ENCODE measurements around the gene SMYD3.

SMYD3 gene

DNA sequence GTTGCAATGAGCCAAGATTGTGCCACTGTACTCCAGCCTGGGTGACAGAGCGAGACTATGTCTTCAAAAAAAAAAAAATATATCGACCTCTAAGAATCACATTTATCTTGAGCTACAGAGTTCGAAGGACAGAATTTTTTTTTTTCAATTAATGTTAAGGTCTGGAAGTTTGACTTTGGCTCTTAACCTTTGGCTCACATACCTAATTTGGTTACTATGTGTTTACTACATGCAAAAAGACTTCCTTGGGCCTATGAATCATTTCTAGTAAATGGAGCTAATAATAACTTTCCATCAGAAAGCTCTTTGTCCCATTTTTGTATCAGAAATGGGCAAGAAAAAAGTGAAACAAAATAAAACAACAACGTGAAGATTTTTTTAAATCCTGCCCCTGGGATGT, 351.2 kb downstream of the SMYD3 start:
- Mint-ChIP-seq H3K36me3 (ENCODE audit: low read depth) (no peaks in the 10 kb centered on the region), H3K4me3 (no peak overlapping the region), H3K27me3 (ENCODE audit: low read depth) (no peaks in the 10 kb centered on the region), H3K27ac (no peak overlapping the region), H3K4me1 (ENCODE audit: low read depth) (no peaks in the 10 kb centered on the region), H3K9me3 (no peaks in the 10 kb centered on the region)

DNA sequence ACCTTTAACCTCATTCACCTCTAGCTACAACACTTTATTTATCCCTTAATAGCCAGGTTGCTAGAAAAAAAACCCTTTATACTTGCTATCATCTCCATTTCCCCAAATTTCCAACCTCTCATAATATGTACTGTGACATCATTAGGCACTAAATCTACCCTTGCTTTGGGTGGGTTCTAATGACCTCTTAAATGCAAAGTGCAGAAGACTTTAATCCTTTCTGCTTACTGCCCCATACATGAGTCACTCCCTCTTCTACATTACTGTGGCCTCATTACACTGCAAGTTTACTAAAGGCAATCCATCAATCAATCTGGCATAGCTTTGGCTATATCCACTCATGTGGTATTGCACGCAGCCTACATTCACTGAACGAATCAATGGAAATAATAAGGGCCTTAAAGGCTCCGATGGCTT, 353.3 kb downstream of the SMYD3 start:
- Mint-ChIP-seq H3K36me3 (ENCODE audit: low read depth) (no peaks in the 10 kb centered on the region), H3K27ac (no peak overlapping the region), H3K4me3 (no peak overlapping the region), H3K27me3 (ENCODE audit: low read depth) (no peaks in the 10 kb centered on the region), H3K9me3 (no peaks in the 10 kb centered on the region), H3K4me1 (ENCODE audit: low read depth) (no peaks in the 10 kb centered on the region)

DNA sequence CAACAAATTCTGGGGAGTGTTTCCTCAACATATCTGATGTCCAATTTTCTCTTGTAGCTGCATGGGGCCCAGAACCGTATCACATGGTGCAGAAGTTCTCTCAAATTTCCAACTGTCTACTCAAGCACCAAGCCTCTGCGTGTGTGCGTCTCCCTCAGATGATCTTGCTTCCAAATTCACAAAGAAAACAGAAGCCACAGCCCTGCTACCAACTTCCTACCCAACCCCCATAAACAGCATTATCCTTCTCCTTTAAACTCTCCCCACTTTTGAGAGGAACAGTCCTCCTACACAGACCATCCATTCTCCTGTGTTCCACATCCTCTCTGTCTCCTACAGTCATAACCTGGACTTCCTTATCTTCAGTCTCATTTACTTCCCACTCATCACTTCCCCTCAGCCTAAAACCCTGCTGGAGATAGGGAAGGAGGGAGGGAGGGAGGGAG, 354.1 kb downstream of the SMYD3 start:
- no peaks in the 10 kb centered on the region for H3K27me3 Mint-ChIP-seq (ENCODE audit: low read depth)
- H3K27ac Mint-ChIP-seq: no peak overlapping the region
- H3K36me3 Mint-ChIP-seq (ENCODE audit: low read depth): no peaks in the 10 kb centered on the region
- no peaks in the 10 kb centered on the region for H3K4me1 Mint-ChIP-seq (ENCODE audit: low read depth)
- H3K9me3 Mint-ChIP-seq: peaks cover 3% of the 10 kb centered on the region
- H3K4me3 Mint-ChIP-seq: no peak overlapping the region

DNA sequence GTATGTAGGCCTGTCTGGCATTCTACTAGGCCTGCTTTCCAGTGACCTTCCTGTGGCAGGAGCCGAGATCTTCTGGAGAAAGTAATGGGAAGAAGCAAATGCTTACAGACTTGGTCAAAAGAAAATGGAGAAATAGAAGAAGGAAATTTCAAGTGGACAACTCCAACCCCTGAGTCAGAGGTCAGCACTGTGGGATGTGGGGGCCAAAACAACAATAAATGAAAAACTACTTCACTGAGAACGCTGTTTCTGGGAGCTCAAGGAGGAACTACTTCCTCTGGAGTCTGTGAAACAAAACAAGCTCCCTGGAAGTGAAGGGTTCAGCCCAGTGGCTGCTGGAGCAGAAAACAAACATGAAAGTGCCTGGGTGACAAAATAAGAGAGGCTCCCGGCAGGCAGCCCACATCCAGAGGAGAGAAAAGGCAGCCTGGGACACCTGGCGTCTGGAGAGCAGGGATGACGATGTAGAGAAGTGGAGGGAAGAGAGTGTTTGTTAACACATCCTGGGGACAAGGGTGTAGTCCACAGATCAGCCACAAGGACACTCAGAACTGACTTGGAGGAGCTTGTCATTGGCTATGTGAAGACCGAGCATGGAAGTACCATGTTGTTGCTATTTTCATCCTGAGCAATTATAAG, 355.2 kb downstream of the SMYD3 start:
- H3K4me3 Mint-ChIP-seq: no peak overlapping the region
- no peak overlapping the region for H3K27ac Mint-ChIP-seq
- no peaks in the 10 kb centered on the region for H3K27me3 Mint-ChIP-seq (ENCODE audit: low read depth)
- H3K9me3 Mint-ChIP-seq: peaks cover 3% of the 10 kb centered on the region
- H3K36me3 Mint-ChIP-seq (ENCODE audit: low read depth): no peaks in the 10 kb centered on the region
- H3K4me1 Mint-ChIP-seq (ENCODE audit: low read depth): no peaks in the 10 kb centered on the region

DNA sequence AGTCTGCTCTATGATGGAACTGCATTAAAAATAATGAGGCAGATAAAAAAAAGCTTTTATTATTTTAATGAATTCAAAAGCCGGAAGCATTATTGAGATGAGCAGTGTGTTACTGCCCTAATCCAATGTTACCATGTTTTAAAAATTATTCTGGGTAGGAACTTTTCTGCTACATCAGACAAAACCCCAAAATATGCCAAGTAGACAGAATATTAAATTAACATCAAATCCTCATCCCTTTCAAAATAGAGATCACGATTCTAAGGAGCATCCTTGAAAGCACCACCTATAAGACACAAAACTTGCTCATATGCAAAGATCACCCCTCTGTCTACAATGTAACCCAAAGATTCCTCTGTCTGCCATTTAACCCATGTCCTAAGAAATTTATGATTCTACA, 357.5 kb downstream of the SMYD3 start:
- Mint-ChIP-seq H3K4me3 (no peak overlapping the region), H3K9me3 (peaks cover 6% of the 10 kb centered on the region), H3K27me3 (ENCODE audit: low read depth) (no peaks in the 10 kb centered on the region), H3K27ac (no peak overlapping the region), H3K4me1 (ENCODE audit: low read depth) (no peaks in the 10 kb centered on the region), H3K36me3 (ENCODE audit: low read depth) (peaks cover 3% of the 10 kb centered on the region)

DNA sequence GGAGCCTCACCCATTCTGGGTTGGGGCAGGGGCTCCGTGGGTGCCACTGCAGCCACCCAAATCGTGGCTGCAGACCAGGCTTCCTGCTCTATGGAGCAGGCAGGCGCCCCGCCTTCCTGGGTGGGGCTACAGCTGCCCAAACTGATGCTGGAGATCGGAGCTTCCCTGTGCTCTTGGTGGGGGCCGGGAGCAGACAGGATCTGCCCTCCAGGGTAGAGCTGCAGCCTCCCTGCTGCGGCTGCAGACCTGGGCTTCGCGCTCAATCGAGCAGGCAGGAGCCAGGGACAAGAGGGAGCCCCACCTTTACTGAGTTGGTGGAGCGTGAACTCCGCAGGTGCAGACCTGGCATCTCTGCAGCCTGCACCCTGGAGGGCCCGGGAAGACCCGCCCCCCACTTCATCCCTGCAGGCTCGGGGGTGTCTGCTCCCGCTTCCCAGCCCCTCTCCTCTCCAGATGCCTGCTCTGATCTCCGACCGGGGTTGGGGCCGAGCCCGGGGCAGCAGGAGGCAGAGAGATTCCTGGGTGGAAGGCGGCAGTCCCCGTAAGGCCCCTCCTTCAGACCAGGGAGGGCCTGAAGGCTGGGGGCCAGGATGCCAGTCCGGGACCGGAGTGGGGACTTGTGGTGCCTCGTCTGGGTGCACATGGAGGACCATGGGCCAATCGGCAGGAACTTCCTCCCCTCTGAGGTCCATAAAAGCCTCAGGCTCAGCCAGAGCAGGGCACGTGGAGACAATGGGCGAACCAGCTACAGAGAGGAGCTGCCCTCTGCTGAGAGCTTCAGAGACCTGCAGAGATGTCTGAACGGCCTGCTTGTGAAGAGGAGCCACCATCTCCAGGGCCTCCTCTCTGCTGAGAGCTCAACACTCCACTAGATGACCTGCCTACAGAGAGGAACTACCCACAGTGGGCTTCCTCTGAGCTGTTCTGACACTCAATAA, 359.3 kb downstream of the SMYD3 start:
- no peaks in the 10 kb centered on the region for H3K27me3 Mint-ChIP-seq (ENCODE audit: low read depth)

DNA sequence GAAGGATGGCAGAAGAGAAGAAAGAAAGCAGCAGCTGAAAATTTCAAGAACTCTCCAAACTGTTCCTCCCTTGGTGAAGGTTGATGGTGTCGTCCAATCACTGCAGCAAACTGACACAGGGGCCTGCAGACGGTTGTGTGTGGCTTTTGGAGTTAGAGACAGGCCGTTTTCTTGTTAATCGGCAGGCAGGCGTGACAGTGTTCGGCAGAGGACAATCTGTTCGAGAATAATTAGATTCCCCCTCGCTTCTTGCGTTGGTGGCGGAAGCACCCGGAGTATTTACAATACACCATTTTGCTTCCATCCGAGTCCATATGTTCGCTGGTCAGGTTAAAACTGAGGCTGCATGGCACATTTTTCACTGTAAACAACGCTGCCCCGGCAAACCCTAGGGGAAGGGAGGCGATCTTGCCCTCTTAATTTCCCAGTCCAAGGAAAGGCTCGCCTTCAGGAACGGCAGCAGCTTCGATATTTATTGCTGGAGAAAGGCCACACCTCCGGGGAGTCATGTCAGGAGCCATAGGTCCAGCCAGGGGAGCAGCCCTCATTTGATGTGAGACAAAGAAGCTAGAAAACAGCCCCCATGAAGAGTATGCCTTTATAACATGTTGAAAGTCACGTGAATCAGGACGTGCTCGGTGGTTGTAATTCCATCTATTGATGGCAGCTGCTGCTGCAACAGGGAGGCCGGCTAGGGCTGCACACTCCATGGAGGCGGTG, 360.1 kb downstream of the SMYD3 start:
- peaks cover 6% of the 10 kb centered on the region for H3K9me3 Mint-ChIP-seq
- no peak overlapping the region for H3K27ac Mint-ChIP-seq
- H3K4me3 Mint-ChIP-seq: no peak overlapping the region
- peaks cover 3% of the 10 kb centered on the region for H3K36me3 Mint-ChIP-seq (ENCODE audit: low read depth)
- no peaks in the 10 kb centered on the region for H3K27me3 Mint-ChIP-seq (ENCODE audit: low read depth)
- no peaks in the 10 kb centered on the region for H3K4me1 Mint-ChIP-seq (ENCODE audit: low read depth)

More for the DNA sequence above, 359.3 kb downstream of the SMYD3 start:
- Mint-ChIP-seq H3K36me3 (ENCODE audit: low read depth) (peaks cover 3% of the 10 kb centered on the region), H3K27ac (no peak overlapping the region), H3K9me3 (peaks cover 6% of the 10 kb centered on the region), H3K4me1 (ENCODE audit: low read depth) (no peaks in the 10 kb centered on the region), H3K4me3 (no peak overlapping the region)

DNA sequence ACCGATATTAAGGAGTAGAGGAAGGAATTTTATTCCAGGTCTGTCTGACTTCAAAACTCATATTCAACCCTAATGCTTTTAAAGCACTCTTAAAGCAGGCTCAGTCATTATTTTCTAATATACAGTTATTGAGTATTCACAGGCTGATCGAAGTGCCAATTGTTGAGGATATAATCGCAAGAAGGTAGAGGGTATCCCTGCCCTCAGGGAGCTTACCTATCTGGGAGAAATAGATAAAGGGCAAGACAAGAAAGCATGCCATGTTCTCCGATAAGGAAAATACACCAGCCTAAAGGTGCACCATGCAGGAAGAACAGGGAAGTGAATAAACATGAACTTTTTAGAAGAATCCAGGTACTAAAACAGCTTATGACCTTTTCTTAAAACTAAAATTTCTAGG, 361.2 kb downstream of the SMYD3 start:
- H3K4me3 Mint-ChIP-seq: no peak overlapping the region
- no peak overlapping the region for H3K27ac Mint-ChIP-seq
- no peaks in the 10 kb centered on the region for H3K4me1 Mint-ChIP-seq (ENCODE audit: low read depth)
- H3K27me3 Mint-ChIP-seq (ENCODE audit: low read depth): no peaks in the 10 kb centered on the region
- H3K36me3 Mint-ChIP-seq (ENCODE audit: low read depth): peaks cover 3% of the 10 kb centered on the region
- peaks cover 6% of the 10 kb centered on the region for H3K9me3 Mint-ChIP-seq

DNA sequence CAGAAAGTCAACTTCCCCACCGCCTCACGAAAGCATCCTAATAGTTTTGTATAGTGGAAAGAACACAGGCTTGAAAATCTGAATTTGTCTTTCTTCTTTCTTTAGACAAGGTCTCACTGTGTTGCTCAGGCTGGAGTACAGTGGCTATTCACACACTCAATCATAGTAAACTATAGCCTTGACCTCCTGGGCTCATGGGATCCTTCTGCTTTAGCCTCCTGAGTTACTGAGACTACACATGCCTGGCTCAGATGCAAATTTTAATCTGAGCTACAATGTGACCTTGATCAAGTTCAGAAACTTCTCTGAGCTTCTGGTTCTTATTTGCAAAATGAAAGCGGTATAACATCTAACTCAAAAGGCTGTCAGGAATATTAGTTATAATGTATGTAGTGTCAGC, 362.1 kb downstream of the SMYD3 start:
- no peaks in the 10 kb centered on the region for H3K4me1 Mint-ChIP-seq (ENCODE audit: low read depth)
- H3K27ac Mint-ChIP-seq: no peak overlapping the region
- no peak overlapping the region for H3K4me3 Mint-ChIP-seq
- H3K9me3 Mint-ChIP-seq: peaks cover 6% of the 10 kb centered on the region
- no peaks in the 10 kb centered on the region for H3K27me3 Mint-ChIP-seq (ENCODE audit: low read depth)
- peaks cover 3% of the 10 kb centered on the region for H3K36me3 Mint-ChIP-seq (ENCODE audit: low read depth)

DNA sequence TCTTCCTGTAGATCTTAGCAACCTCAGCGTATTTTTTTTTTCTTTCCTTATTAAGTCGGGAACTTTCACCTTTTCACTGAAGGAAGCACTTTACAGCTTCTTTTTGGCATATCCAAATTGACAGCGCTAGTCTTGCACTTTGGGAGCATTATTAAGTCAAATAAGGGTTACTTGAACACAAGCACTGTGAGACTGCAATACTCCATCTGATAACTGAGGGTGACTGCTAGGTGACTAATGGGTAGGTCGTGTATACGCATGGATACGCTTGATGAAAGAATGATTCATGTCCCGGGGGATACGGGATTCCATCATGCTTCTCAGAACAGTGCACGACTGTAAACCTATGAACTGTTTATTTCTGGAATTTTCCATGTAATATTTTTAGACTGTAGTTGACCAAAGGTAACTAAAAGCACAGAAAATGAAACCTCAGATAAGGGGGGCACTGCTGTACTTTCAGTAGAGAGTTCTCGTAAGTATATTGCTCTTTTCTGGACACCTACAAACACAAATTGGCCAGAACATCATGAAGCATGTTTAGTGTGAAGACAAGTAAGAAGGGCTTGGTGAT, 364.7 kb downstream of the SMYD3 start:
- Mint-ChIP-seq H3K27me3 (ENCODE audit: low read depth) (no peaks in the 10 kb centered on the region), H3K27ac (no peak overlapping the region), H3K36me3 (ENCODE audit: low read depth) (peaks cover 3% of the 10 kb centered on the region), H3K4me3 (no peak overlapping the region), H3K4me1 (ENCODE audit: low read depth) (no peaks in the 10 kb centered on the region), H3K9me3 (peaks cover 3% of the 10 kb centered on the region)

DNA sequence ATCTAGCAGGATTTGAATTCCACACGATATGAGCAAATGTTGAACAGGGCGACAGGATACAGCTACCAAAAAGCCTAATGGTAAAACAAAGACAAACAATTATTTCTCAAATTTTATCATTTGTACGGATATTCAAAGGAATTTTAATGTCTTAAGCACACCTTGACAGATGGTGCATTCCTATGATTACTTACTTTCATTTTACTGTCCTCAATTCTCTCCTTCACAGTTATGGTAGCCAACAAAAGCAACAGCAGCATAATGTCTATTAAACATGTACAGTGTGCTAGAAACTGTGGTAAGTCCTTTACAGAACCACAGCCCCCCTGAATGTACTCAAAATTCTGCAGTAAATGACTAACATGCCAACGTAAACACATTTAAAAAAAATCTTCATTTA, 365.8 kb downstream of the SMYD3 start:
- Mint-ChIP-seq H3K4me3 (no peak overlapping the region), H3K27ac (no peak overlapping the region), H3K36me3 (ENCODE audit: low read depth) (peaks cover 1% of the 10 kb centered on the region), H3K9me3 (peaks cover 1% of the 10 kb centered on the region), H3K27me3 (ENCODE audit: low read depth) (no peaks in the 10 kb centered on the region), H3K4me1 (ENCODE audit: low read depth) (no peaks in the 10 kb centered on the region)

DNA sequence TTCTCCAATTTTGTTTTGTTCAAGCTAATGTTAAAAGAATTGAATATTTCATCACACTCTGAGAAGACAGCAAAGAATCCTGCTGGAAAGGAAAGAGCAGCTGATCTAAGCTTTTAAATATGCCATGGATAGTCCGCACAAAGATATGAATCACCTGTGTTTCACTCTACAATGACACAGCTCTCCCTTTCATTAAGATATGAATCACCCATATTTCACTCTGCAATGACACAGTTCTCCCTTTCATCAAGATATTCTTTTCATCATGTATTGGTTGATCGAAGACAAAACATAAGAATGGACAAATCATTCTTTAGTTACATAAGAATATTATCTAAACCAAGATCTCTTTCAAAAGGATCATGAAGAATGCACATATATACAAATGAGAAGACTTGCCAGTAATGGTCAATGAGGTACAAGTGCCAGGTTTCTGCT, 367.3 kb downstream of the SMYD3 start:
- H3K9me3 Mint-ChIP-seq: no peaks in the 10 kb centered on the region
- no peaks in the 10 kb centered on the region for H3K27me3 Mint-ChIP-seq (ENCODE audit: low read depth)
- H3K36me3 Mint-ChIP-seq (ENCODE audit: low read depth): no peaks in the 10 kb centered on the region

DNA sequence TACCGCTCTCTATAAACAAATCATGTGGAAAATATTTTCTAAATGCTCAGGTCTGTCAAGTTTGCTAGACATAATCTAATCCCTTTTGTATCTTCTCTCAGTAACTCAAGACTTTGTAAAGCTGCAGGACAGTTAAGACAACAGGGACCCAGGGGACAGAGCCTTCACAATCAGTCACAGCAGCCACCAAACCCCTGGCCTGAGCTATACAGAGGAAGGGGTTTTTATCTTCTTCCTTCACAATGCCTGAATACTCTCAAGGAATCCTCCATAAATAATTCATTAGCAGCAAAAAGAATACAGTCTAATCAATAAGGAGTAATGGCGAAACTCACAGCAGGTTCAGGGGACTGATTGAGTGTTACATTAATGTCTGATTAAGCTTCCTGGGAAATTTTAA, 368.3 kb downstream of the SMYD3 start:
- Mint-ChIP-seq H3K27ac (no peak overlapping the region), H3K9me3 (no peaks in the 10 kb centered on the region), H3K4me3 (no peak overlapping the region), H3K27me3 (ENCODE audit: low read depth) (no peaks in the 10 kb centered on the region), H3K36me3 (ENCODE audit: low read depth) (no peaks in the 10 kb centered on the region), H3K4me1 (ENCODE audit: low read depth) (no peaks in the 10 kb centered on the region)

More for the DNA sequence above, 367.3 kb downstream of the SMYD3 start:
- Mint-ChIP-seq H3K27ac (no peak overlapping the region), H3K4me3 (no peak overlapping the region), H3K4me1 (ENCODE audit: low read depth) (no peaks in the 10 kb centered on the region)

DNA sequence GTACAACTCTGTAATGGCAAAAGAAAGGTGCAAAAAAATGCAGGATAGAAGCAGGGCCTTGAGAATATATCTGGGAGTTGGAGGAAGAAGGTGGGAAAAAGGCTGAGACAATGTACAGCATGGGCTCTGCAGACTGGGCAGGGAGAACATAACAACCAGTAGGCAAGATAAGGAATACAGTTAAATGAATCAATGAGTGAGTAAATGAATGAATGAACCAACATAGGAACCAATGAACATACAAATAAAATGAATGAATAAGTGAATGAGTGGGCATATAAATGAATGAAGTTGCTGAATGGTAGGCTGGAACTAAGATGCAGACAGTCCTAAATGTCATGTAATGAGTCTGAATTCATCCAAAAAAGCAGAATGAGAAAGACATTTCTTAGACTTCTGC, 370.6 kb downstream of the SMYD3 start:
- H3K4me1 Mint-ChIP-seq (ENCODE audit: low read depth): no peaks in the 10 kb centered on the region
- H3K4me3 Mint-ChIP-seq: no peak overlapping the region
- no peaks in the 10 kb centered on the region for H3K27me3 Mint-ChIP-seq (ENCODE audit: low read depth)
- no peak overlapping the region for H3K27ac Mint-ChIP-seq
- no peaks in the 10 kb centered on the region for H3K36me3 Mint-ChIP-seq (ENCODE audit: low read depth)
- H3K9me3 Mint-ChIP-seq: no peaks in the 10 kb centered on the region
